Endodermal cell (in vitro differentiated cells): ENCODE results near the gene NLGN1. TPM values are rescaled to one million over a fixed set of nuclear protein-coding genes. Genes with fewer than 3 reads are reported as not detected.

Experiments
- DNase-seq: peaks from one replicate; pipeline ENCODE4 v3.0.0-alpha.2; 2017
- H3K27ac ChIP-seq: 2 replicates; pipeline ENCODE4 v1.5.1; 2013; ENCODE audit warnings: mild to moderate bottlenecking, low read depth, low read length, moderate library complexity
- H3K27me3 ChIP-seq: 2 replicates; pipeline ENCODE4 v1.6.1; 2013; ENCODE audit warnings: mild to moderate bottlenecking, low read length, moderate library complexity; ENCODE audit not compliant: insufficient read depth, control insufficient read depth, poor library complexity, severe bottlenecking
- H3K36me3 ChIP-seq: 2 replicates; pipeline ENCODE4 v1.7.0; 2013; ENCODE audit warnings: mild to moderate bottlenecking, low read length, moderate library complexity; ENCODE audit not compliant: control insufficient read depth, insufficient read depth
- H3K4me1 ChIP-seq: one replicate; pipeline ENCODE4 v1.7.0; 2013; ENCODE audit warnings: low read length; ENCODE audit not compliant: control insufficient read depth, insufficient read depth
- H3K4me3 ChIP-seq: 2 replicates; pipeline ENCODE4 v1.5.1; 2013; ENCODE audit warnings: mild to moderate bottlenecking, low read length, moderate library complexity
- H3K9ac ChIP-seq: 2 replicates; pipeline ENCODE4 v1.6.1; 2013; ENCODE audit warnings: mild to moderate bottlenecking, low read length, moderate library complexity; ENCODE audit not compliant: poor library complexity, severe bottlenecking; ENCODE audit errors: extremely low read depth
- H3K9me3 ChIP-seq: 2 replicates; pipeline ENCODE4 v1.6.1; 2013; ENCODE audit warnings: mild to moderate bottlenecking, low read length, moderate library complexity; ENCODE audit not compliant: control insufficient read depth
- H3K27ac Mint-ChIP-seq: 2 replicates; pipeline ENCODE4 v1.8.0; 2020; ENCODE audit warnings: mixed read lengths
- H3K27me3 Mint-ChIP-seq: 2 replicates; pipeline ENCODE4 v1.8.0; 2021; ENCODE audit warnings: mild to moderate bottlenecking, mixed read lengths; ENCODE audit not compliant: insufficient read depth
- H3K36me3 Mint-ChIP-seq: 2 replicates; pipeline ENCODE4 v1.8.0; 2020; ENCODE audit warnings: low read depth, mixed read lengths
- H3K4me1 Mint-ChIP-seq: 2 replicates; pipeline ENCODE4 v1.8.0; 2020; ENCODE audit warnings: mixed read lengths
- H3K4me3 Mint-ChIP-seq: 2 replicates; pipeline ENCODE4 v1.8.0; 2020; ENCODE audit warnings: mild to moderate bottlenecking, moderate library complexity, mixed read lengths
- H3K9me3 Mint-ChIP-seq: 2 replicates; pipeline ENCODE4 v1.8.0; 2020; ENCODE audit warnings: mild to moderate bottlenecking, mixed read lengths
- WGBS, 2 experiments: methylation state at CpG; one replicate each; pipeline versions ENCODE4 v1.1.5 to v1.1.7; 2013; ENCODE audit warnings: missing lambda C conversion rate in 2 of 2, mixed read lengths in 1 of 2; ENCODE audit not compliant: insufficient coverage in 1 of 2, insufficient read length in 1 of 2; 5-methylcytosine and 5-hydroxymethylcytosine counted together
- total RNA-seq, 2 donors: library from RNA; stranded (reverse); fragmentation: NEBNext Ultra II Directional in 1 of 2; extraction: Animal tissue kit (Norgen Biotek cat#: 25700) in 1 of 2; gene quantifications; 2 replicates in 1 of 2; 3 replicates in 1 of 2; pipeline ENCODE4 v1.2.1, GENCODE V29; 2021
- TF ChIP-seq, protein P1 (sequence below): fragments of 200-600 bp; sonication (generic); conservative IDR thresholded peaks from 2 replicates; pipeline ENCODE4 v1.5.0; 2021; ENCODE audit warnings: antibody characterized with exemption, mild to moderate bottlenecking

NLGN1 gene
- total RNA-seq, 2 donors from 2014 or later: 3.4 to 14.3 TPM

- Mint-ChIP-seq H3K36me3 (no peaks in the 10 kb centered on the region), H3K9me3 (no peaks in the 10 kb centered on the region), H3K27me3 (peaks cover 11% of the 10 kb centered on the region), H3K4me1 (peaks cover 40% of the 10 kb centered on the region), H3K27ac (peak overlapping the region; percentile 69), H3K4me3 (peak overlapping the region; percentile 86)
- 0 to 8% methylated on average over 5 to 15 of the region's 15 CpGs for WGBS, 2 experiments
- Histone ChIP-seq H3K9ac (peak overlapping the region; percentile 55), H3K4me3 (peak overlapping the region; percentile 93), H3K27me3 (peaks cover 22% of the 10 kb centered on the region), H3K36me3 (no peaks in the 10 kb centered on the region), H3K9me3 (no peaks in the 10 kb centered on the region), H3K4me1 (peaks cover 3% of the 10 kb centered on the region), H3K27ac (peak overlapping the region; percentile 67)
- TF ChIP-seq, protein P1, sequence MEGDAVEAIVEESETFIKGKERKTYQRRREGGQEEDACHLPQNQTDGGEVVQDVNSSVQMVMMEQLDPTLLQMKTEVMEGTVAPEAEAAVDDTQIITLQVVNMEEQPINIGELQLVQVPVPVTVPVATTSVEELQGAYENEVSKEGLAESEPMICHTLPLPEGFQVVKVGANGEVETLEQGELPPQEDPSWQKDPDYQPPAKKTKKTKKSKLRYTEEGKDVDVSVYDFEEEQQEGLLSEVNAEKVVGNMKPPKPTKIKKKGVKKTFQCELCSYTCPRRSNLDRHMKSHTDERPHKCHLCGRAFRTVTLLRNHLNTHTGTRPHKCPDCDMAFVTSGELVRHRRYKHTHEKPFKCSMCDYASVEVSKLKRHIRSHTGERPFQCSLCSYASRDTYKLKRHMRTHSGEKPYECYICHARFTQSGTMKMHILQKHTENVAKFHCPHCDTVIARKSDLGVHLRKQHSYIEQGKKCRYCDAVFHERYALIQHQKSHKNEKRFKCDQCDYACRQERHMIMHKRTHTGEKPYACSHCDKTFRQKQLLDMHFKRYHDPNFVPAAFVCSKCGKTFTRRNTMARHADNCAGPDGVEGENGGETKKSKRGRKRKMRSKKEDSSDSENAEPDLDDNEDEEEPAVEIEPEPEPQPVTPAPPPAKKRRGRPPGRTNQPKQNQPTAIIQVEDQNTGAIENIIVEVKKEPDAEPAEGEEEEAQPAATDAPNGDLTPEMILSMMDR: no peak
- no peak for DNase-seq
These were observed 551 bp downstream of the NLGN1 start for GRCh38 chr3:173398111-173398479.

DNA sequence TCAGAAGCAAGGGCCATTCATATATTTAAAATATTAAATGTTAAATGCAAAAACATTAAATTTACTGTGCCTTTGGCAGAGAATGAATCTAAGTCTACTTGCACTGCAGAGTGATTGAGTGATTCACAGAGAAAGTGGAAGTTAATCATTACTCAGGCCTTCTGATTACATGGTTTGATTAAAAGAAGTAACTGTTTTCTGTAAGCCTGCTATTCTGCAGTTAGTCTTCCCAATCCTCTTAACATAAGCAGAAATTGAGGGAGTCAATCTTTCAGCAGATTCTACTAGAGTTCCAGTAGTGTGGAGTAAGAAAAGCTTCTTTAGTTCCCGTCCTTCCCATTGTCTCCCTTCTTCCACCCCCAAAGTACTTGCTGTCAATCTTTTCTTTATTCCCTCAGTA, 1.5 kb downstream of the NLGN1 start:
- Histone ChIP-seq H3K9me3 (no peaks in the 10 kb centered on the region), H3K36me3 (no peaks in the 10 kb centered on the region), H3K4me3 (peak overlapping the region; percentile 93), H3K27ac (no peak overlapping the region), H3K4me1 (peaks cover 3% of the 10 kb centered on the region), H3K9ac (no peak overlapping the region), H3K27me3 (peaks cover 22% of the 10 kb centered on the region)
- Mint-ChIP-seq H3K4me3 (peak overlapping the region; percentile 86), H3K4me1 (peaks cover 36% of the 10 kb centered on the region), H3K9me3 (no peaks in the 10 kb centered on the region), H3K27ac (no peak overlapping the region), H3K36me3 (no peaks in the 10 kb centered on the region), H3K27me3 (peaks cover 11% of the 10 kb centered on the region)
- TF ChIP-seq, protein P1: no peak
- no peak for DNase-seq
- 57% methylated on average over 1 of the region's 1 CpG; no CpG with 5 or more reads in 1 of the 2 experiments for WGBS, 2 experiments

DNA sequence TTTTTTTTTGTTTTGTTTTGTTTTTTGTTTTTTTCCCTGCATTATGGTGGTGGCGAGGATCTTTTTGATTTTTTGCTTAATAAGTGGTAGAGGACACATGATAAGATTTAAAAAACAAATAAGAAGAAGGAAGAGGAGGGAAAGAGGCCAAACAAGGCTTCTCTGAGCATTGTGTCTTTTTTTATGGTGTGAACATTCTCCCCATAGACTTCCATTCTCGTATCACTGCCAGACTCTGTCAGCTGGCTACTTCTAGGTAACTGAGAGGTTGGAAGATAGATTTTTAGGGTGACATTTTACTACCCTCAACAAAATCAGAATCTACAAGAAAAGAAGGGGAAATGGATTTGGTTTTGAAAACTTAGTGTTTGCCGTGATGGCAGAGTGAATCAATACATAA, 3.8 kb downstream of the NLGN1 start:
- Mint-ChIP-seq H3K4me1 (peaks cover 29% of the 10 kb centered on the region), H3K36me3 (no peaks in the 10 kb centered on the region), H3K27me3 (peaks cover 5% of the 10 kb centered on the region), H3K27ac (no peak overlapping the region), H3K4me3 (no peak overlapping the region), H3K9me3 (no peaks in the 10 kb centered on the region)
- no peak for DNase-seq
- Histone ChIP-seq H3K9me3 (no peaks in the 10 kb centered on the region), H3K36me3 (no peaks in the 10 kb centered on the region), H3K27me3 (peaks cover 17% of the 10 kb centered on the region), H3K9ac (no peak overlapping the region), H3K4me3 (no peak overlapping the region), H3K4me1 (peaks cover 3% of the 10 kb centered on the region), H3K27ac (no peak overlapping the region)
- TF ChIP-seq, protein P1: no peak
- WGBS, 2 experiments: 93 to 100% methylated on average over 1 to 3 of the region's 3 CpGs
